HL-60/S4 treated with retinoic acid at 250 ng/mL for 4 days and 3 days (cell line): ENCODE results near the gene KRT35.

Source experiments
- in situ Hi-C: fragments of 300-500 bp; cut with MboI; formaldehyde crosslinking; loops from 2 replicates; pipeline ENCODE4 v1.7.0; 2022; ENCODE audit warnings: low sequenced_read_pairs

The KRT35 gene

GRCh38 chr17:41490000-41490990 lies 9.3 kb upstream of the KRT35 start:
- in situ Hi-C loops, result no loop called here

- in situ Hi-C loops, result no loop called here
These were observed 8.6 kb upstream of the KRT35 start, which contains the start of gene KRT36 for GRCh38 chr17:41489531-41489930. Gene KRT36, minus strand, starts transcription at chr17:41489910. Its CDS starts 46 bp downstream, at chr17:41489864.

GRCh38 chr17:41486809-41487530 lies 6.0 kb upstream of the KRT35 start:
- in situ Hi-C loops, result no loop called here

GRCh38 chr17:41486316-41486715 lies 5.4 kb upstream of the KRT35 start:
- in situ Hi-C loops, result no loop called here

GRCh38 chr17:41484920-41485904 lies 4.3 kb upstream of the KRT35 start:
- in situ Hi-C loops, result no loop called here

- in situ Hi-C loops, result no loop called here
These were observed 3.3 kb upstream of the KRT35 start for GRCh38 chr17:41483991-41484826.

- in situ Hi-C loops, result no loop called here
These were observed 2.6 kb upstream of the KRT35 start for GRCh38 chr17:41483531-41483930.

- in situ Hi-C loops, result no loop called here
These were observed 370 bp downstream of the KRT35 start for GRCh38 chr17:41480581-41480980.

- in situ Hi-C loops, result no loop called here
These were observed 815 bp downstream of the KRT35 start for GRCh38 chr17:41480136-41480535.

- in situ Hi-C loops, result no loop called here
These were observed 2.7 kb downstream of the KRT35 start for GRCh38 chr17:41478237-41478636.

GRCh38 chr17:41476866-41477815 lies 3.8 kb downstream of the KRT35 start:
- in situ Hi-C loops, result no loop called here

GRCh38 chr17:41475421-41475820 lies 5.5 kb downstream of the KRT35 start:
- in situ Hi-C loops, result no loop called here

GRCh38 chr17:41474863-41475262 lies 6.1 kb downstream of the KRT35 start:
- in situ Hi-C loops, result no loop called here

GRCh38 chr17:41468346-41468745 lies 12.6 kb downstream of the KRT35 start:
- in situ Hi-C loops, result no loop called here

- in situ Hi-C loops, result no loop called here
These were observed 13.4 kb downstream of the KRT35 start for GRCh38 chr17:41467561-41467960.

- in situ Hi-C loops, result no loop called here
These were observed 14.0 kb downstream of the KRT35 start, which contains the start of gene KRT32 for GRCh38 chr17:41466988-41467387. Gene KRT32, minus strand, starts transcription at chr17:41467386. Its CDS starts 61 bp downstream, at chr17:41467325.

- in situ Hi-C loops, result no loop called here
These were observed 16.3 kb downstream of the KRT35 start for GRCh38 chr17:41464682-41465081.

GRCh38 chr17:41464173-41464572 lies 16.8 kb downstream of the KRT35 start:
- in situ Hi-C loops, result no loop called here
